Femur (tissue), 1 donor: ENCODE data around the gene CSTF2T.
"Not testable (repeated sequence)": the region's sequence is repeated elsewhere in the genome, so short reads cannot be mapped to it uniquely, and the experiment has no call there.

Source experiments
- DNase-seq: peaks from one replicate; pipeline ENCODE4 v3.0.0-alpha.2; 2017

The CSTF2T gene

GRCh38 chr10:51696251-51696650 is 3.1 kb downstream of the CSTF2T start:
- DNase-seq, result no peak

GRCh38 chr10:51694086-51694768 is 5.2 kb downstream of the CSTF2T start:
- no peak for DNase-seq

- no peak for DNase-seq
Measured at GRCh38 chr10:51691135-51691534, 8.3 kb downstream of the CSTF2T start.

- no peak for DNase-seq
Measured at GRCh38 chr10:51689536-51689935, 9.9 kb downstream of the CSTF2T start.

- not testable (repeated sequence) for DNase-seq
Measured at GRCh38 chr10:51688826-51689225, 10.6 kb downstream of the CSTF2T start.

GRCh38 chr10:51687296-51687695 is 12.1 kb downstream of the CSTF2T start:
- no peak for DNase-seq

- no peak for DNase-seq
Measured at GRCh38 chr10:51685768-51686167, 13.6 kb downstream of the CSTF2T start.

- DNase-seq, result no peak
Measured at GRCh38 chr10:51683031-51683691, 16.2 kb downstream of the CSTF2T start.

GRCh38 chr10:51679841-51680240 is 19.6 kb downstream of the CSTF2T start:
- no peak for DNase-seq

- DNase-seq, result no peak
Measured at GRCh38 chr10:51675088-51675487, 24.3 kb downstream of the CSTF2T start.

GRCh38 chr10:51672039-51672535 is 27.3 kb downstream of the CSTF2T start:
- DNase-seq, result no peak

- no peak for DNase-seq
Measured at GRCh38 chr10:51669041-51669440, 30.4 kb downstream of the CSTF2T start.

GRCh38 chr10:51668336-51668689 is 31.1 kb downstream of the CSTF2T start:
- no peak for DNase-seq

GRCh38 chr10:51667678-51668335 is 31.6 kb downstream of the CSTF2T start:
- DNase-seq, result no peak

GRCh38 chr10:51666456-51666855 is 32.9 kb downstream of the CSTF2T start:
- no peak for DNase-seq

- DNase-seq, result no peak
Measured at GRCh38 chr10:51663086-51663485, 36.3 kb downstream of the CSTF2T start.

GRCh38 chr10:51659344-51659743 is 40.1 kb downstream of the CSTF2T start:
- DNase-seq, result no peak

GRCh38 chr10:51658000-51658399 is 41.4 kb downstream of the CSTF2T start:
- no peak for DNase-seq

- DNase-seq, result no peak
Measured at GRCh38 chr10:51656503-51656902, 42.9 kb downstream of the CSTF2T start.

GRCh38 chr10:51654918-51655317 is 44.5 kb downstream of the CSTF2T start:
- DNase-seq, result no peak

GRCh38 chr10:51653025-51653424 is 46.4 kb downstream of the CSTF2T start:
- no peak for DNase-seq

GRCh38 chr10:51651063-51651462 is 48.3 kb downstream of the CSTF2T start:
- DNase-seq, result no peak

GRCh38 chr10:51649064-51649463 is 50.3 kb downstream of the CSTF2T start:
- DNase-seq, result no peak
